ENCODE results near the gene GSTA1.
"Not testable (repeated sequence)": the region's sequence is repeated elsewhere in the genome, so short reads cannot be mapped to it uniquely, and the experiment has no call there.

The GSTA1 gene

DNA sequence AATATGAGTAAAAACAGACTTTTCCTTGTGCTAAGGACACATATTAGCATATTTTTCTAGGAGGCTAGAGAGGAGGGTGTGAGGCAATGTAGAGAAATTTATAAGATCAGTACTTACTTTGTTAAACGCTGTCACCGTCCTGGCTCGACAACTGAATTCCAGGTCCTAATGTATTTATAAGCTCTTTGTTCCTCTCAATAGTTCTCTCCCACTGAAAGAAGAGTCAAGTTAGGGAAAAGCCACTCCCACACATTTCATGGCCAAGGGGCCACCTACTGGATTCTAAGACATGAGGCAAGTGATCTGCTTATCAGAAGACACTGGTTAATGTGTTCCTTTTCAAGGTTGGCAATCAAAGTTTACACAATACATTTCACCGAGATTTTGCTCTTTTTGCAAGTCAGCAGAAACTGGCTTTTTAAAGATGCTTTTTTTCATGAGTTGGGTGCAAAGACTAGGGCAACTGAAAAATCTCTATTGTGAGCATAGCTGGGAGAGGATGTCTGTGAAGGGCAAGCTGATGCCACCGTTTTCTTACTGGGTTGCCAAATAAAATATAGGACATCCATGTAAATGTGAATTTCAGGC, at the start of gene GSTA1:
TSS of gene GSTA1 (minus strand) at position 149 of the 588 bp plus-strand sequence. CDS start 4,549 bp downstream, outside the sequence.
- H3K9me3 Mint-ChIP-seq; ATAC-seq (replicated peaks); H3K36me3 Mint-ChIP-seq; H3K4me3 Mint-ChIP-seq; H3K4me1 Mint-ChIP-seq; DNase-seq; H3K27ac Mint-ChIP-seq: not testable (repeated sequence)
- peaks cover 20 to 29% of the 10 kb centered on the region in 2 donors for H3K27me3 Mint-ChIP-seq

DNA sequence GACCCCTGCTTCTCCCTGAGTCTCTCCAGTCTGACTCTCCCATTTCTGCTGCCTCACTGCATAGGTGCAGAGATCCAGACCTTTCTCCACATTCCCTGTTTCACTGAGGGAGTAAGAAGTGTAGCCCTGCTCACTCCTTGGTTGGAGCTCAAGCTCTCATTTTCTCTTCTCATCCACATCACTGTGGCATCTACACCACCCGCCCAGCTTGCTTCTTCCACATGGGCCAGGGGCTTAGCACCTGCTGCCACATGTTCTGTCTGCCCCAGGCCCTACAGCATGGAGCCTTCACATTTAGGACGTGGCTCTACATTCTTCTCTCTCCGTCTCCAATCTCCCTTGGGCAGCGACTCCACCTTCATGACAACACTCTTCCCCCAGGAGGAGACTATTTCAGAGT, 45.5 kb upstream of the GSTA1 start:
- Mint-ChIP-seq H3K36me3 (peaks cover 0 to 4% of the 10 kb centered on the region in 2 donors), H3K4me3 (no peak overlapping the region), H3K9me3 (peaks cover 0 to 4% of the 10 kb centered on the region in 2 donors), H3K27ac (no peak overlapping the region), H3K27me3 (peaks cover 26 to 32% of the 10 kb centered on the region in 2 donors), H3K4me1 (no peaks in the 10 kb centered on the region)
- DNase-seq = no peak
- no peak for ATAC-seq (replicated peaks)

DNA sequence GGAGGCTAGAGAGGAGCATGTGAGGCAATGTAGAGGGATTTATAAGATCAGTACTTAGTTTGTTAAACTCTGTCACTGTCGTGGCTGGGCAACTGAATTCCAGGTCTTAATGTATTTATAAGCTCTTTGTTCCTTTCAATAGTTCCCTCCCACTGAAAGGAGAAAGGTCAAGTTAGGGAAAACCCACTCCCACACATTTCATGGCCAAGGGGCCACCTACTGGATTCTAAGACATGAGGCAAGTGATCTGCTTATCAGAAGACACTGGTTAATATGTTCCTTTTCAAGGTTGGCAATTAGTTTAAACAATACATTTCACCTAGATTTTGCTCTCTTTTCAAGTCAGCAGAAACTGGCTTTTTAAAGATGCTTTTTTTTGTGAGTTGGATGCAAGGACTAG, 42.4 kb upstream of the GSTA1 start:
- Mint-ChIP-seq H3K4me3 (no peak overlapping the region), H3K4me1 (no peaks in the 10 kb centered on the region), H3K27me3 (peaks cover 8 to 24% of the 10 kb centered on the region in 2 donors), H3K36me3 (peaks cover 0 to 4% of the 10 kb centered on the region in 2 donors), H3K9me3 (peaks cover 0 to 4% of the 10 kb centered on the region in 2 donors), H3K27ac (no peak overlapping the region)
- ATAC-seq (replicated peaks) = no peak
- DNase-seq = no peak

DNA sequence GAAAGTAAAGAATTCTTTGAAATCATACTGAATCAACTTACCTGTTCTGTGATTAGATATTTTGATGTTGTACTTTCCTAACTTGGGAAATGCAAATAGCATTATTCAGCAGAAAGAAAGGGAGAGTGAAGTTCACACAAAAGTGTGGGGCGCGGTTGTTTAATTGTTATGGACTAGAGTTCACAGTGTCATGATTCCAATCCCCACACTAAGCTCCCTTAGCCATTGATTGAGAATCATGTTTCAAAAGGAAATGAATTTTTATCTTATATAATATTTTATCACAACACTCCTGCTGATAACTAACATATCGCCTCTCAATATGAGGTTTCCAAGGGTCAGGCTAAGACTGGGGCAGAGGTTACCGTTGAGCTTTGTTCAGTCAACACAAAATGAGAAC, 40.0 kb upstream of the GSTA1 start:
- Mint-ChIP-seq H3K9me3 (peaks cover 0 to 4% of the 10 kb centered on the region in 2 donors), H3K4me1 (no peaks in the 10 kb centered on the region), H3K36me3 (peaks cover 0 to 4% of the 10 kb centered on the region in 2 donors), H3K4me3 (no peak overlapping the region), H3K27me3 (peaks cover 7 to 21% of the 10 kb centered on the region in 2 donors), H3K27ac (no peak overlapping the region)
- DNase-seq (no peak), ATAC-seq (replicated peaks) (no peak)

DNA sequence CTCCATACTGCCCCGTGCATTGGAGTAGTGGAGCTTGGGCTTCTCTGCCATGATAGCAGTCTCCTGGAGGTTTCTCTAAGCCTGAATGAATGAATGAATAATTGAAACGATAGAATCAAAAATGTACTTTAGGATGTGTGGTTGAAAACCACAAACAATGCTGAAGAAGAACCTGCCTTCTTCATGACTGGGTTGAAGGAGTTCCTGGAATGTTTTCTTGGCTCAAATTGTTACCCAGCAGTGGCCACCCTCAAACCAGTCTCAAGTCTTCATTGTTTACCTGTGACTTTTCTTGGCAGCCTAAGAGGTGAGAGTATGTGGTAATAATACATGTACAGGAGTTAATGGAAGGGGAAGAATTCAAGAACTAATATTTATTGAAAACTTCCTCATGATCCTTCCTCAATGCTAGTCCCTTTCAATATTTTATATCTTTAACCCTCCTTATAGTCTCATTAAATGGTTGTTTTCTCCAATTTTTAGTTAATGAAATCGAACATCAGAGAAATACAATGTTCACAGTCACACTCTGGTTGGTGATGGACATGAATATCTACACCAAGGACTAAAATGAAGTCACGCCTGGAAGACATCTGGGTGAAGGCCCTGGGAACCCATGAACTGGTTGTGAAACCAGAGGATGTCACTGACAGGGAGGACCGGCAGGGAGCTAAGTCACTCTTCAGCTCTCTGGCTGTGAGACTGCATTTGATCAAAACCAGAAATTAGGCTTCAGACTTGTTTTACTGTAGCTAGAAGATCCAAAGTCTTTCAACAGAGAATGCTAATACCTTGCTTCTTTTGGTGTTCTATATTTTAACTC, 37.4 kb upstream of the GSTA1 start, which contains the start of gene GSTA5:
TSS of gene GSTA5 (minus strand) at position 51 of the 823 bp plus-strand sequence.
- no peaks in the 10 kb centered on the region for H3K9me3 Mint-ChIP-seq
- no peaks in the 10 kb centered on the region for H3K36me3 Mint-ChIP-seq

DNA sequence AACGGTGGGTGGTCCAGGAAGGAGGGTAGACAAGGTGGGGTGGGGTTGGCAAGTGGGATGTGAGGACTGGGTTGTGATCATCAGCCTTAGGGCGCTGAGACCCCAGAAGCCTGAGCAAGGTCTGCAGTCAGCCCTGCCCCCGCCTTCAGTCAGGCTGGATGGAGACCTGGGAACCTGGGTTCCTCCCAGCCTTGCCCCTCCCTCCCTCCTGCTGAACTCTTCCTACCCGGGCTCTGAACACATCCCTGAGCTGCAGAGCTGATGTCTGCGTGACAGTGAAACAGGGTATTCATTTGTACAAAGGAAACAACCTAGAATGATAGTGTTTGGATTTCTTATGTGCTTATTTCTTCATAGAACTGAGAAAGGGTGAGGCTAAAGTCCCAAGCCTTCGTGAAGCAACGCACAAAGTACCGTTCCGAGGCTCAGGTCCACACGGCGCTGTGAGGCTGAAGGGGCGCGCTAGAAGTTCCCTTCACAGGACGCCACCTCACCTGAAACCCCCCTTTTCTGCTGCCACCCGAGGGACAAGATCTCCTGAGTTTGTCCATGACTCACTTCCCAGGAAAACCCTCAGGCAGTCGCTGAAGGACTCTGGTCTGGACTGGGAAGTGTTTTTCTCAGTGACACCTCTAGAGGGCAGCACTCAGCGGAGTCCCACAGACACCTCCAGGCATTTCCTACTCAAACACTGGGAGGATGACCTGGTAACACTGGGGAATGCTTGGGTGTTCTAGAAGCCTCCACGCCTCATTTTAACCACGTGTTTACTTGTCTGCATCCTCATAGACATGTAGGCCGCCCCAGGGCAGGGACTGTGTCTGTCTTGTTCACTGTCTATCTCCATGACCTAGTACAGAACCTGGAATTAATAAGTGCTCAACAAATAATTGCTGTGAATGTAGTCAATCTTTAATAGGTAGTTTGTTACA, 35.8 kb upstream of the GSTA1 start:
- peak; percentile 16 for DNase-seq
- H3K36me3 Mint-ChIP-seq = no peaks in the 10 kb centered on the region
- H3K4me1 Mint-ChIP-seq = no peaks in the 10 kb centered on the region
- peaks cover 16 to 41% of the 10 kb centered on the region in 2 donors for H3K27me3 Mint-ChIP-seq
- H3K4me3 Mint-ChIP-seq = no peak overlapping the region
- no peaks in the 10 kb centered on the region for H3K9me3 Mint-ChIP-seq
- ATAC-seq (replicated peaks) = peak; percentile 68
- no peak overlapping the region for H3K27ac Mint-ChIP-seq

More for the DNA sequence above, 37.4 kb upstream of the GSTA1 start, which contains the start of gene GSTA5:
- H3K27me3 Mint-ChIP-seq = peaks cover 19 to 33% of the 10 kb centered on the region in 2 donors
- no peak within 1 kb of the TSS for H3K4me3 Mint-ChIP-seq
- DNase-seq (no peak), ATAC-seq (replicated peaks) (no peak)
- no peaks in the 10 kb centered on the region for H3K4me1 Mint-ChIP-seq
- no peak within 1 kb of the TSS for H3K27ac Mint-ChIP-seq

DNA sequence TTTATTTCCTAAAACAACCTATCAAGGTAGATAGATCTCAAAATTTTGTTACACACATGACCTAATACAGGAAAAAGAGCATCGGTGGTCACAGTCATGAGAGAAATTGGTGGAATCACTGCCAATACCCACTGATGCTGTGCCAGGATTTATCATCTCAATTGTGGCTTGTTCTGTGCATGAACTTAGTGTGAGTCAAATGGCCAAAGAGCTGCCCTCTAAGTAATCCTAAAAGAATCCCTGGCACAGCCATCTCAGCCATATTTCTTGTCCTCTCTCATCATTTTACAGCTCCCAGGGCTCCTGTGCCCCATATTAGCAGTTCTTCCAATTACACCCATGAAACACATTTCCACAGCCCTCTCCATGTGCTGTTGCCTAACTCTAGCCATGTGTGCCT, 30.9 kb upstream of the GSTA1 start:
- H3K27ac Mint-ChIP-seq = no peak overlapping the region
- H3K27me3 Mint-ChIP-seq = peaks cover 16 to 58% of the 10 kb centered on the region in 2 donors
- H3K4me3 Mint-ChIP-seq = no peak overlapping the region
- H3K36me3 Mint-ChIP-seq = no peaks in the 10 kb centered on the region
- ATAC-seq (replicated peaks) (no peak), DNase-seq (no peak)
- no peaks in the 10 kb centered on the region for H3K4me1 Mint-ChIP-seq
- H3K9me3 Mint-ChIP-seq = no peaks in the 10 kb centered on the region

DNA sequence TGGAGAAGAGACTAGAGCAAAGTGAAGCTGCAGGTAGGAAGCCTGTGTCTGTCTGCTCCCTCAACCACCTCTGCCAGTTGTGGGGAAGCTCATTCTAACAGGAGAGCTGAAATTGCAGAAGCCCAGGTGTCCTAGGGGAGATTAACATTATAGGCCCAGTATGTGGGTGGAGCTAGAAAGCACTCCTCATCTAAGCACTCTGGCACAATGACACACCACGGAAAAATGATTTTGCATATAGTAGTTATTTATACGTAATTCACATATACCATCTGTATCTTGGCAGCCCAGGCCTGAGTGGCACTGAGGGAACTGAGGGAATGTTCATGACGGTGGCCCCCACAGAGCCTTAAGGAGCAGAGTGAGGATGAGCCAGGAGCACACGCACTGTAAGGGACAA, 27.3 kb upstream of the GSTA1 start:
- not testable (repeated sequence) for H3K27ac Mint-ChIP-seq; H3K4me1 Mint-ChIP-seq; DNase-seq; H3K36me3 Mint-ChIP-seq; H3K9me3 Mint-ChIP-seq; H3K4me3 Mint-ChIP-seq; ATAC-seq (replicated peaks)
- peaks cover 7 to 35% of the 10 kb centered on the region in 2 donors for H3K27me3 Mint-ChIP-seq

DNA sequence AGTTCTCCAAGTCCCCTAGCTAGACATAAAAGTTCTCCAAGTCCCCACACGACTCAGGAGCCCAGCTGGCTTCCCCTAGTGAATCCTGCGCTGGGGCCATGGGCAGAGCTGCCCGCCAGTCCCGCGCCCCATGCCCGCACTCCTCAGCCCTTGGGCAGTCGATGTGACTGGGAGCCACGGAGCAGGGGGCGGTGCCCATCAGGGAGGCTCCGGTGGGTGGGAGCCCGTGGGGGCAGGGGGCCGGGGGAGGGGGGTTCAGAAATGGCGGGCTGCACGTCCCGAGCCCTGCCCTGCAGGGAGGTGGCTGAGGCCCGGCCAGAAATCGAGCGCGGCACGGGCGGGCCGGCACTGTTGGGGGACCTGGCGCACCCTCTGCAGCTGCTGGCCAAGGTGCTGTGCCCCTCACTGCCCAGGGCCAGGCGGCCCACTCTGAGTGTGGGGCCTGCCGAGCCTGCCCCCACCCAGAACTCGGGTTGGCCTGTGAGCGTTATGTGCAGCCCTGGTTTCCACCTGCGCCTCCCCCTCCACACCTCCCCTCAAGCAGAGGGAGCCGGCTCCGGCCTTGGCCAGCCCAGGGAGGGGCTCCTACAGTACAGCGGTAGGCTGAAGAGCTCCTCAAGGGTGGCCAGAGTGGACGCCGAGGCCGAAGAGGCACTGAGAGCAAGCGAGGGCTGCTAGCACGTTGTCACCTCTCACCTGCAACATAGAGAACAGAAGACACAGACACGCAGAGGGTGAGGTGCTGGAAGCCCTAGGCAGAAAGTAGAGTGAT, 25.6 kb upstream of the GSTA1 start:
- peaks cover 8 to 37% of the 10 kb centered on the region in 2 donors for H3K27me3 Mint-ChIP-seq
- H3K9me3 Mint-ChIP-seq = peaks cover 2 to 3% of the 10 kb centered on the region in 2 donors
- no peaks in the 10 kb centered on the region for H3K4me1 Mint-ChIP-seq
- ATAC-seq (replicated peaks) (no peak), DNase-seq (no peak)
- H3K4me3 Mint-ChIP-seq = no peak overlapping the region
- H3K36me3 Mint-ChIP-seq = no peaks in the 10 kb centered on the region
- no peak overlapping the region for H3K27ac Mint-ChIP-seq

DNA sequence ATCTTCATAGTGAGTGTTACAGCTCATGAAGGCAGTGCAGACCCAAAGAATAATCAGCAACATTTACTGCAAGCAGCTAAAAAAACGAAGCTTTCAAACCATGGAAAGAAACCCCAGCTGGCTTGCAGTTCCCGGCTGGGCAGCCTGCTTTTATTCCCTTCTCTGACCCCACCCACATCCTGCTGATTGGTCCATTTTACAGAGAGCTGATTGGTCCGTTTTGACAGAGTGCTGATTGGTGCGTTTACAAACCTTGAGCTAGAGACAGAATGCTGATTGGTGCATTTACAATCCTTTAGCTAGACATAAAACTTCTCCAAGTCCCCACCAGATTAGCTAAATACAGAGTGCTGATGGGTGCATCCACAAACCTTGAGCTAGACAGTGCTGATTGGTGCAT, 25.0 kb upstream of the GSTA1 start:
- DNase-seq; ATAC-seq (replicated peaks); H3K4me1 Mint-ChIP-seq; H3K27ac Mint-ChIP-seq; H3K36me3 Mint-ChIP-seq; H3K9me3 Mint-ChIP-seq; H3K4me3 Mint-ChIP-seq: not testable (repeated sequence)
- H3K27me3 Mint-ChIP-seq = peaks cover 8 to 37% of the 10 kb centered on the region in 2 donors

DNA sequence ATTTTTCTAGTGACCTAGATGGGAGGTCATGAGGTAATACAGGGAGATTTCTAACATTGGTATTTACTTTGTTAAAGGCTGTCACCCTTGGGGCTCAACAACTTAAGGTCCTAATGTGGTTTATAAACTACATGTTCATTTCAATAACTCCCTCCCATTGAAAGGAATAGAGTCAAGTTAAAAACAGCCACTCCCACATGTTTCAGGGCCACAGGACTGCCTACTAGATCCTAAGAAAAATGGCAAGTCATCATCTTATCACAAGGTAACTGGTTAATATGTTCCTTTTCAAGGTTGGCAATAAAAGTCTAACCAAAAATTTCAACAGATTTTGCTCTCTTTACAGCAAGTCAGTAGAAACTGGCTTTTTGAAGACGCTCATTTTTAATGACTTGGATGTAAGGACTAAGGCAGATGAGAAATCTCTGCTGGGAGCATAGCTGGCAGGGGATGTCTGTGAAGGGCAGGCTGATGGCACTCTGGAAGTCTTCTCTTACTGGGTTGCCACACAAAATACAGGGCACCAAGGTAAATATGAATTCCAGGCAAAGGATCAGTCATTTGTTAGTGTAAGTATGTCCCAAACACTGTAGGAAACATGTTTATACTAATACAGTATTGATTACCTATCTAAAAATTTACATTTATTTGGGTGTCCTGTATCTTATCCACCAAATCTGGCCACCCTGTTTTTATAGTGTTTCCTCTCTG, 23.6 kb upstream of the GSTA1 start:
- DNase-seq; H3K9me3 Mint-ChIP-seq; H3K4me1 Mint-ChIP-seq; H3K36me3 Mint-ChIP-seq; ATAC-seq (replicated peaks); H3K4me3 Mint-ChIP-seq; H3K27ac Mint-ChIP-seq: not testable (repeated sequence)
- peaks cover 8 to 28% of the 10 kb centered on the region in 2 donors for H3K27me3 Mint-ChIP-seq

DNA sequence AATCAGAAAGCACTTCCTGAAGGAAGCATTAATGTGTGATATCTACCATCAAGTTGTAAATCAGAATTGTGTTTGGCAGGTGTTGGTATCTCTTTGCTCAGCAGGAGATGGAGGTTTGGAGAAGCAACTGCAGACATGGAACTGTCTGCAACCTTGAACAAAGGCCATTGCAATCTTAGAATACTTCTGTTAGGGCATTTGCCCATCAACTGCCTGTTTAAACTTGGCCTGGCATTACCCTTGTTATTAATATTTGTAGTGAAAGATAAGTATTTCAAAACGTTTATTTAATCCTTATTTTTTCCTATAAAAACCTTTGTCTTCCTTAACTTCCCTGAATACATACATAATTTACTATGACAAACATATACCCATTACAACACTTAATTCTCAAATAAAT, 22.9 kb upstream of the GSTA1 start:
- peaks cover 0 to 3% of the 10 kb centered on the region in 2 donors for H3K36me3 Mint-ChIP-seq
- no peak overlapping the region for H3K4me3 Mint-ChIP-seq
- no peaks in the 10 kb centered on the region for H3K4me1 Mint-ChIP-seq
- H3K27me3 Mint-ChIP-seq = peaks cover 8 to 25% of the 10 kb centered on the region in 2 donors
- ATAC-seq (replicated peaks) = no peak
- DNase-seq = no peak
- H3K9me3 Mint-ChIP-seq = peaks cover 4 to 9% of the 10 kb centered on the region in 2 donors
- no peak overlapping the region for H3K27ac Mint-ChIP-seq

DNA sequence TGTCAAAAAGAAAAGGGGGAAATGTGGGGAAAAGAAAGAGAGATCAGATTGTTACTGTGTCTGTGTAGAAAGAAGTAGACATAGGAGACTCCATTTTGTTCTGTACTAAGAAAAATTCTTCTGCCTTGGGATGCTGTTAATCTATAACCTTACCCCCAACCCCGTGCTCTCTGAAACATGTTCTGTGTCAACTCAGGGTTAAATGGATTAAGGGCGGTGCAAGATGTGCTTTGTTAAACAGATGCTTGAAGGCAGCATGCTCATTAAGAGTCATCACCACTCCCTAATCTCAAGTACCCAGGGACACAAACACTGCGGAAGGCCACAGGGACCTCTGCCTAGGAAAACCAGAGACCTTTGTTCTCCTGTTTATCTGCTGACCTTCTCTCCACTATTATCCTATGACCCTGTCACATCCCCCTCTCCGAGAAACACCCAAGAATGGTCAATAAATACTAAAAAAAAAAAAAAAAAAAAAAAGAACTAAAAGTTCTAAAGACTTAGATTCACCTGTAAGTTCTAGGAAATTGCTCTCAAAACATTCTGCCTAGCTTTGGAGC, 22.4 kb upstream of the GSTA1 start:
- H3K27me3 Mint-ChIP-seq = peaks cover 8 to 27% of the 10 kb centered on the region in 2 donors
- H3K27ac Mint-ChIP-seq, H3K4me3 Mint-ChIP-seq: not testable (repeated sequence)

More for the DNA sequence above, 22.4 kb upstream of the GSTA1 start:
- H3K4me1 Mint-ChIP-seq; ATAC-seq (replicated peaks); DNase-seq; H3K36me3 Mint-ChIP-seq: not testable (repeated sequence)
- peaks cover 5 to 14% of the 10 kb centered on the region in 2 donors for H3K9me3 Mint-ChIP-seq
